Hepatocyte (in vitro differentiated cells): ENCODE results near the gene TMEM41A. TPM values are rescaled to one million over a fixed set of nuclear protein-coding genes. Genes with fewer than 3 reads are reported as not detected.

ENCODE experiments used
- DNase-seq: peaks from one replicate; pipeline ENCODE4 v3.0.0-alpha.2; 2016; ENCODE audit warnings: low spot score
- H2AFZ ChIP-seq: fragments of 200-600 bp; sonication (generic); 2 replicates; pipeline ENCODE4 v1.6.0; 2016; ENCODE audit warnings: antibody characterized with exemption, mild to moderate bottlenecking
- H3K27ac ChIP-seq: fragments of 200-600 bp; sonication (generic); 2 replicates; pipeline ENCODE4 v1.5.1; 2016; ENCODE audit warnings: mild to moderate bottlenecking
- H3K27me3 ChIP-seq: fragments of 200-600 bp; sonication (generic); 2 replicates; pipeline ENCODE4 v1.6.1; 2016
- H3K36me3 ChIP-seq: fragments of 200-600 bp; sonication (generic); replicated peaks from 2 replicates; pipeline ENCODE4 v1.5.1; 2016; ENCODE audit warnings: low read depth; ENCODE audit not compliant: insufficient read depth
- H3K4me1 ChIP-seq: fragments of 200-600 bp; sonication (generic); 2 replicates; pipeline ENCODE4 v1.5.1; 2016; ENCODE audit warnings: mild to moderate bottlenecking, moderate library complexity; ENCODE audit not compliant: insufficient read depth
- H3K4me2 ChIP-seq: fragments of 200-600 bp; sonication (generic); 2 replicates; pipeline ENCODE4 v1.6.0; 2016
- H3K4me3 ChIP-seq: fragments of 200-600 bp; sonication (generic); 2 replicates; pipeline ENCODE4 v1.5.1; 2016; ENCODE audit warnings: mild to moderate bottlenecking
- H3K79me2 ChIP-seq: fragments of 200-600 bp; sonication (generic); 2 replicates; pipeline ENCODE4 v1.6.0; 2017; ENCODE audit warnings: mild to moderate bottlenecking
- H3K9me2 ChIP-seq: fragments of 200-600 bp; sonication (generic); replicated peaks from 2 replicates; pipeline ENCODE4 v1.6.0; 2017; ENCODE audit warnings: mild to moderate bottlenecking; ENCODE audit not compliant: insufficient read depth
- H3K9me3 ChIP-seq: fragments of 200-600 bp; sonication (generic); 2 replicates; pipeline ENCODE4 v1.5.1; 2016; ENCODE audit warnings: low read depth, mild to moderate bottlenecking
- H4K20me1 ChIP-seq: fragments of 200-600 bp; sonication (generic); 2 replicates; pipeline ENCODE4 v1.6.0; 2016; ENCODE audit warnings: mild to moderate bottlenecking; ENCODE audit not compliant: insufficient read depth, poor library complexity, severe bottlenecking
- CTCF ChIP-seq: fragments of 200-600 bp; sonication (generic); IDR thresholded peaks from 2 replicates; pipeline ENCODE4 v1.5.1; 2016; ENCODE audit warnings: antibody characterized with exemption, mild to moderate bottlenecking; ENCODE audit not compliant: poor library complexity
- EZH2 ChIP-seq: fragments of 200-600 bp; sonication (generic); IDR thresholded peaks from 2 replicates; pipeline ENCODE4 v1.6.1; 2016; ENCODE audit warnings: antibody characterized with exemption, mild to moderate bottlenecking, borderline replicate concordance
- EZH2phosphoT487 ChIP-seq: fragments of 200-600 bp; sonication (generic); IDR thresholded peaks from one replicate; pipeline ENCODE4 v1.6.1; 2018; ENCODE audit warnings: antibody characterized with exemption, mild to moderate bottlenecking, low read depth, moderate library complexity; ENCODE audit not compliant: unreplicated experiment, severe bottlenecking
- WGBS: methylation state at CpG from one replicate; pipeline ENCODE4 v1.1.6; 2016; ENCODE audit warnings: low lambda C conversion rate; ENCODE audit errors: missing lambda C conversion rate; 5-methylcytosine and 5-hydroxymethylcytosine counted together
- polyA plus RNA-seq: library from polyadenylated mRNA; unstranded; fragments of >200 nt; fragmentation: Nextera tagmentation; extraction: Ambion mirVana; gene quantifications from 2 replicates; pipeline ENCODE4 v1.2.1, GENCODE V29; 2016
- total RNA-seq: library from RNA; depleted of rRNA; stranded (reverse); fragments of >200 nt; gene quantifications from 2 replicates; pipeline ENCODE4 v1.2.3, GENCODE V29; 2014

TMEM41A gene
- total and polyA plus RNA-seq, 2 experiments from 2014 or later: 43.4 to 62.4 TPM

DNA sequence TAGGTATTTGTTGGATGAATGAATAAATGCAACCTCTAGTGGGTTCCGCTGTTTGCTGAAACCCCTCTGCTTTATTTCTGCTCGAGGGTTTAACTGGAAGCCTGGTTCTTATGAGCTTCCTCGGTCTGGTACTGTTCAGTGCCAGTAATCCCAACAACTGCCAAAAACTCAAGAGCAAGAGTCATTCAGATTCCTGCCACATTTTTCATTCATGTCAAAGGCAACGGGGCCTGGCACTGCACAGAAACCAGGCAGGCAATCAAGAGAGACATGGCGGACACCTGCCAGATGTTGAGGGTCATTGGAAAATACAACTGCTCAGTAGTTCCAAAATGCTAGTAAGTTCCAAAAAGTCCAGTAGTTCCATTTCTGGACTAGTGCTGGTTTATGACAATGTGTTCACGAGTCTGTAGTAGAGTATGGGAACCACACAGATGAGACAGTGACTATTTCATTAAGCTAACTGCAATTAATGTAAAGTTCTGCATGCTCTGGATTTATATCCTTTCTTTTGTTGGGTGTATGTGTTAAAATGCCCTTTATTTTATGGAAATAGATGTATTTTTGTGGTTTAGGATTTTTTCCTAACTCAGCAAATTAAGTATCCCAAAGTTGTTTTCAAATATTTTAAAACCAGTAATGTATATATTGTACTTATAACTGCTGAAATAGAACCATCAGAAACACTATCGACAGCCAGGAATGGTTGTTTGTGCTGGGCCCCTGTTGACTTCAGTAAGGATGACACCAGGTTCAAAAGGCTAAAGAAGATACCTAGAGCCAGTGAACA lies 22.7 kb upstream of the TMEM41A start:
- no peak for TF ChIP-seq EZH2phosphoT487
- TF ChIP-seq CTCF: no peak
- no peak for TF ChIP-seq EZH2
- H3K4me3 ChIP-seq: no peak overlapping the region
- H3K9me3 ChIP-seq: no peaks in the 10 kb centered on the region
- no peaks in the 10 kb centered on the region for H3K9me2 ChIP-seq
- 91% methylated on average over 7 of the region's 7 CpGs for WGBS
- H3K4me2 ChIP-seq: no peak overlapping the region
- H3K27me3 ChIP-seq: no peaks in the 10 kb centered on the region
- H3K79me2 ChIP-seq: no peaks in the 10 kb centered on the region
- H3K4me1 ChIP-seq: no peaks in the 10 kb centered on the region
- DNase-seq: no peak
- H2AFZ ChIP-seq: no peak overlapping the region
- H3K36me3 ChIP-seq: no peaks in the 10 kb centered on the region
- no peak overlapping the region for H3K27ac ChIP-seq
- no peaks in the 10 kb centered on the region for H4K20me1 ChIP-seq

DNA sequence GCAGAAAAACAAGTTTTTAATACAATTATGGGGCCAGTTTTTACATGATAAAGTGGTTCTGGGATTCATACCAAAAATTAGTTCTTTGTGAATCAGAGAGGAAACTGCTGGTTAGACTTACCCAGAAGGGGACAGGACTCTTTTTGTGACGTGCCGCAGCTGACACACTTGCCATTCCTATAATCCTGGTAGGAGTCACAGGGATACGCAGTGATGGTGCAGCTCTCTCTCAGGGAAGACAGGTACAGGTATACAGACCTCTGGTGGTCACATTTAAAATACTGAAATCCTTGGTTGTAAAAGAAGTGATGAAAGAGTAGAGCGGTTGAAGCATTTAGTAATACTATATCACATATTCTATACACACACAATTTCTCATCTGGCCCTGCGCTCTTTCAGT lies 20.2 kb upstream of the TMEM41A start:
- Histone ChIP-seq H3K27me3 (no peaks in the 10 kb centered on the region), H4K20me1 (no peaks in the 10 kb centered on the region), H3K36me3 (no peaks in the 10 kb centered on the region), H3K79me2 (no peaks in the 10 kb centered on the region), H3K4me1 (no peaks in the 10 kb centered on the region), H3K4me3 (no peak overlapping the region), H2AFZ (no peak overlapping the region), H3K9me3 (no peaks in the 10 kb centered on the region), H3K9me2 (no peaks in the 10 kb centered on the region), H3K27ac (no peak overlapping the region), H3K4me2 (no peak overlapping the region)
- TF ChIP-seq EZH2phosphoT487 (no peak), EZH2 (no peak), CTCF (no peak)
- DNase-seq: no peak
- 84% methylated on average over 5 of the region's 5 CpGs for WGBS

GRCh38 chr3:185517387-185518130 lies 18.7 kb upstream of the TMEM41A start:
- 87% methylated on average over 2 of the region's 2 CpGs for WGBS
- Histone ChIP-seq H3K4me3 (no peak overlapping the region), H2AFZ (no peak overlapping the region), H4K20me1 (no peaks in the 10 kb centered on the region), H3K4me2 (no peak overlapping the region), H3K4me1 (no peaks in the 10 kb centered on the region), H3K36me3 (no peaks in the 10 kb centered on the region), H3K27ac (no peak overlapping the region), H3K27me3 (no peaks in the 10 kb centered on the region), H3K79me2 (no peaks in the 10 kb centered on the region), H3K9me2 (no peaks in the 10 kb centered on the region), H3K9me3 (no peaks in the 10 kb centered on the region)
- TF ChIP-seq CTCF (no peak), EZH2phosphoT487 (no peak), EZH2 (no peak)
- DNase-seq: no peak
